Measurements from ENCODE around the gene LRP5.

Gene LRP5

DNA sequence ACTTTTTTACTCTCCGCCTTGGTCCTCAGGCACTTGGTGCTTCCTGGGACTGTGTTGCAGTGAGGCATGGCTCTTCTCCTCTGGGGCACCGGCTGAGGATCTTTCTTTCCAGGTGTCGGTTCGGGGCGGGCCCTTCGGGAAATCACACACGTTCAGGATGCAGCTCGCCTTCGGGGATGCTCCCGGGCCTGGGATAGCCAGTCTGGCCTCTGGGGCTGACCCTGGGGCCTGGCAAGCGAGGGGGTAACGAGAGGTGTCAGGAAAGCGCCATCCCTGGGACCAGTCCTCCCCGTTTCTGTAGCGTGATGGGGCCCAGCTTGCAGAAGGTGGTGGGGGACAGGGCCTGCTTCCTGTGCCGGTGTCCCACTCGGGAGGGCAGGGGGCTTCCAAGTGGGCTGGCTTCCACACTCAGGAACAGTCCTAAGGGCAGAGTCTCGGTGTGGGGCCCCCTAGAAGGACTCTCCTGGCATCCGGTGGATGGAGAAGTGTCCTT lies 53.6 kb downstream of the LRP5 start:
- H3K36me3 ChIP-seq (ENCODE audit: control insufficient read depth in 1 of 2, insufficient read depth in 2 of 2, low read depth in 1 of 2, low read length in 2 of 2) = peaks cover 10 to 49% of the 10 kb centered on the region in 2 experiments
- H3K14ac ChIP-seq (ENCODE audit: low read length in 2 of 2) = no peak overlapping the region
- H2BK5ac ChIP-seq (ENCODE audit: low read depth, low read length, poor library complexity, severe bottlenecking) = no peak overlapping the region
- peaks cover 16% of the 10 kb centered on the region for H3K4me1 ChIP-seq (ENCODE audit: control insufficient read depth, insufficient read depth, low read depth, low read length)
- no peaks in the 10 kb centered on the region for H3K27me3 ChIP-seq (ENCODE audit: control insufficient read depth in 1 of 2, insufficient read depth in 1 of 2, low read length in 2 of 2)
- no peak overlapping the region for H2BK15ac ChIP-seq (ENCODE audit: low read depth, poor library complexity, severe bottlenecking)
- WGBS = 95% methylated on average over 19 of the region's 19 CpGs
- no peak overlapping the region for H2AK5ac ChIP-seq (ENCODE audit: low read length, severe bottlenecking)
- H3K4me3 ChIP-seq (ENCODE audit: insufficient read depth in 1 of 2, low read depth in 1 of 2, low read length in 2 of 2) = no peak overlapping the region
- no peak overlapping the region for H2AFZ ChIP-seq (ENCODE audit: low read depth, low read length)
- H3K4me2 ChIP-seq (ENCODE audit: low read length, poor library complexity, severe bottlenecking) = no peak overlapping the region
- DNase-seq = no peak
- H2BK120ac ChIP-seq (ENCODE audit: low read depth, low read length) = no peak overlapping the region
- H3K4ac ChIP-seq (ENCODE audit: low read depth in 1 of 2, low read length in 2 of 2) = no peak overlapping the region
- no peak overlapping the region for H4K8ac ChIP-seq (ENCODE audit: low read length)
- no peak overlapping the region for H2BK12ac ChIP-seq (ENCODE audit: low read length in 2 of 2)
- no peak overlapping the region for H3K27ac ChIP-seq (ENCODE audit: low read length, poor library complexity, severe bottlenecking)
- H3K23ac ChIP-seq (ENCODE audit: low read length in 2 of 2) = no peak overlapping the region
- peaks cover 4% of the 10 kb centered on the region for H3K9me3 ChIP-seq (ENCODE audit: control insufficient read depth, low read length)
- no peak overlapping the region for H3K18ac ChIP-seq (ENCODE audit: low read depth in 1 of 2, low read length in 2 of 2)
- H3K9ac ChIP-seq (ENCODE audit: low read length) = no peak overlapping the region
- no peak overlapping the region for H4K91ac ChIP-seq (ENCODE audit: low read length)
- peaks cover 17% of the 10 kb centered on the region for H3K79me1 ChIP-seq (replicated peaks; ENCODE audit: low read length, poor library complexity, severe bottlenecking)

DNA sequence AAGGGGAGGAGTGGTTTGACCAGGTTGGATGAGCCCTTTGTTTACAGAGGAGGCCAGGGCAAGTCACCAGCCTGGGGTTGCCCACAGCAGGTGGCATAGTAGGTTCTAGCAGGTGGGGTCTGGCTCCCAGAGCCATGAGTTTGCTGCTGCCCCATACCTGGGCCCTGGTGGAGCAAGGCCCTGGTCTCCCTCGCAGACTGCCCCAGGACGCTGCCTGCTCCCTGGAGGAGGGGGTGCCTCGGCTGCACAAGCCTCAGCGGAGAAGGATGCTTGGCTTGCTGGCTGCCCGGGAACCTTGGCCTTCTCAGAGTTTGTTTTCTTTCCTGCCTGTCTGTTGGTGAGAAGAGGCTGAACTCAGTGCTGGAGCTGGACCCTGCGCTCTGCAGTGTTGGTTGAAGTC lies 54.9 kb downstream of the LRP5 start:
- no peak overlapping the region for H2BK120ac ChIP-seq (ENCODE audit: low read depth, low read length)
- no peak overlapping the region for H3K18ac ChIP-seq (ENCODE audit: low read depth in 1 of 2, low read length in 2 of 2)
- H3K36me3 ChIP-seq (ENCODE audit: control insufficient read depth in 1 of 2, insufficient read depth in 2 of 2, low read depth in 1 of 2, low read length in 2 of 2) = peaks cover 10 to 49% of the 10 kb centered on the region in 2 experiments
- WGBS = 97% methylated on average over 6 of the region's 6 CpGs
- H4K8ac ChIP-seq (ENCODE audit: low read length) = no peak overlapping the region
- H2BK15ac ChIP-seq (ENCODE audit: low read depth, poor library complexity, severe bottlenecking) = no peak overlapping the region
- no peak overlapping the region for H3K4me2 ChIP-seq (ENCODE audit: low read length, poor library complexity, severe bottlenecking)
- DNase-seq = no peak
- H3K23ac ChIP-seq (ENCODE audit: low read length in 2 of 2) = no peak overlapping the region
- no peak overlapping the region for H3K14ac ChIP-seq (ENCODE audit: low read length in 2 of 2)
- no peak overlapping the region for H2BK12ac ChIP-seq (ENCODE audit: low read length in 2 of 2)
- no peak overlapping the region for H2AK5ac ChIP-seq (ENCODE audit: low read length, severe bottlenecking)
- no peak overlapping the region for H2BK5ac ChIP-seq (ENCODE audit: low read depth, low read length, poor library complexity, severe bottlenecking)
- no peak overlapping the region for H3K4ac ChIP-seq (ENCODE audit: low read depth in 1 of 2, low read length in 2 of 2)
- H3K27me3 ChIP-seq (ENCODE audit: control insufficient read depth in 1 of 2, insufficient read depth in 1 of 2, low read length in 2 of 2) = no peaks in the 10 kb centered on the region
- H4K91ac ChIP-seq (ENCODE audit: low read length) = no peak overlapping the region
- H3K4me1 ChIP-seq (ENCODE audit: control insufficient read depth, insufficient read depth, low read depth, low read length) = peaks cover 23% of the 10 kb centered on the region
- H3K27ac ChIP-seq (ENCODE audit: low read length, poor library complexity, severe bottlenecking) = no peak overlapping the region
- H3K79me1 ChIP-seq (replicated peaks; ENCODE audit: low read length, poor library complexity, severe bottlenecking) = peaks cover 16% of the 10 kb centered on the region
- no peak overlapping the region for H2AFZ ChIP-seq (ENCODE audit: low read depth, low read length)
- no peaks in the 10 kb centered on the region for H3K9me3 ChIP-seq (ENCODE audit: control insufficient read depth, low read length)
- no peak overlapping the region for H3K4me3 ChIP-seq (ENCODE audit: insufficient read depth in 1 of 2, low read depth in 1 of 2, low read length in 2 of 2)
- H3K9ac ChIP-seq (ENCODE audit: low read length) = no peak overlapping the region

GRCh38 chr11:68369756-68370155 lies 57.4 kb downstream of the LRP5 start:
- WGBS = 96% methylated on average over 8 of the region's 8 CpGs

DNA sequence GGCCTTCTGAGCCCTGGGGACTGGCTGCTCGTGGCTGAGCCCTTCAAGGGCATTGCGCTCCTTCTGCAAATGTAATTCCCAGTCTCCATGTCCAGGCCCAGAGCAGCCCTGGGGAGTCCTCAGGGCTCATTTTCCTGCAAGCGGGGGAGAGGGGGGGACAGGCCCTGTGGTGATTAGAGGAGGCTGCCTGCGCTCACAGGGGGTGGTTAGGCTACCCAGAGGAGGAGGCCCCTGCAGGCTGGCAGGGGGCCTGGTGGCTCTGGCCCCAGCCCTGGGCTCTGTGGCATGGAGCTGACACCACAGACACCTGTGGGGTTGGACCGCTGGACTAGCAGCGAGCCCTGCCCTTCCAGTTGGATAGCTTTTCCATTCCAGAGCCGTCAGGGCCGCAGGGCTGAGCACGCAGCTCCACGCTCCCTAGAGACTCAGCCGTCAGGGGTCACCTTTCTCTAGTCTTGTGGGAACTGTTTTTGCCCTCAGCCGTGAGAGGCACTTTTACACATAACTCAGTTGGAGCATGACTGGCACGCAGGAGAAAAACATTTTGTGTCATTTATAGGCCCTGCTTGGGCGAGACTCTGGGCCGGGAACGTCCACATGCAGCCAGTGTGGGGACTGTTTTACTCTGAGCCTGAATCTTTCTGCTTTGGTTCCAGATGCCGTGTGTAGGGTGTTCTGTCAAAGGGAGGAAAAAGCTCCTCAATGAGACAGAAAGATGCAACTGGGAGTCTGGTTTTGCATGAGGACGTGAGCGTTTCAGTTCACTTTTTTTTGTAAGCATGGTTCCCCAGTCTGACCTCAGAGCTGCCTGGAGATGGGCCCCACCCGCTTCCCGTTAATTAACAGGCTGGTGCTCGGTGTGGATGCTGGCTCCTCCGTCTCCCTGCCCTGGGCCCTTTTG lies 58.1 kb downstream of the LRP5 start:
- H2AFZ ChIP-seq (ENCODE audit: low read depth, low read length) = no peak overlapping the region
- H2BK12ac ChIP-seq (ENCODE audit: low read length in 2 of 2) = peak overlapping the region in 1 of 2 experiments; percentile 12
- no peak overlapping the region for H3K14ac ChIP-seq (ENCODE audit: low read length in 2 of 2)
- 74% methylated on average over 23 of the region's 23 CpGs for WGBS
- H2BK15ac ChIP-seq (ENCODE audit: low read depth, poor library complexity, severe bottlenecking) = peak overlapping the region; percentile 60
- no peaks in the 10 kb centered on the region for H3K9me3 ChIP-seq (ENCODE audit: control insufficient read depth, low read length)
- peaks cover 10 to 43% of the 10 kb centered on the region in 2 experiments for H3K36me3 ChIP-seq (ENCODE audit: control insufficient read depth in 1 of 2, insufficient read depth in 2 of 2, low read depth in 1 of 2, low read length in 2 of 2)
- H2BK5ac ChIP-seq (ENCODE audit: low read depth, low read length, poor library complexity, severe bottlenecking) = no peak overlapping the region
- no peaks in the 10 kb centered on the region for H3K27me3 ChIP-seq (ENCODE audit: control insufficient read depth in 1 of 2, insufficient read depth in 1 of 2, low read length in 2 of 2)
- peak overlapping the region; percentile 7 for H3K9ac ChIP-seq (ENCODE audit: low read length)
- no peak overlapping the region for H4K91ac ChIP-seq (ENCODE audit: low read length)
- no peak overlapping the region for H2BK120ac ChIP-seq (ENCODE audit: low read depth, low read length)
- H3K4me3 ChIP-seq (ENCODE audit: insufficient read depth in 1 of 2, low read depth in 1 of 2, low read length in 2 of 2) = no peak overlapping the region
- peaks cover 11% of the 10 kb centered on the region for H3K79me1 ChIP-seq (replicated peaks; ENCODE audit: low read length, poor library complexity, severe bottlenecking)
- H4K8ac ChIP-seq (ENCODE audit: low read length) = no peak overlapping the region
- peak overlapping the region; percentile 53 for H3K27ac ChIP-seq (ENCODE audit: low read length, poor library complexity, severe bottlenecking)
- no peak overlapping the region for H3K4me2 ChIP-seq (ENCODE audit: low read length, poor library complexity, severe bottlenecking)
- H2AK5ac ChIP-seq (ENCODE audit: low read length, severe bottlenecking) = no peak overlapping the region
- DNase-seq = peak; percentile 60
- H3K23ac ChIP-seq (ENCODE audit: low read length in 2 of 2) = peak overlapping the region in 1 of 2 experiments; percentile 14
- peaks cover 47% of the 10 kb centered on the region for H3K4me1 ChIP-seq (ENCODE audit: control insufficient read depth, insufficient read depth, low read depth, low read length)
- peak overlapping the region in 1 of 2 experiments; percentile 17 for H3K4ac ChIP-seq (ENCODE audit: low read depth in 1 of 2, low read length in 2 of 2)
- H3K18ac ChIP-seq (ENCODE audit: low read depth in 1 of 2, low read length in 2 of 2) = peak overlapping the region in 1 of 2 experiments; percentile 16

More at GRCh38 chr11:68369756-68370155, 57.4 kb downstream of the LRP5 start:
- no peak overlapping the region for H2AFZ ChIP-seq (ENCODE audit: low read depth, low read length)
- no peak overlapping the region for H2BK12ac ChIP-seq (ENCODE audit: low read length in 2 of 2)
- H2BK5ac ChIP-seq (ENCODE audit: low read depth, low read length, poor library complexity, severe bottlenecking) = no peak overlapping the region
- no peak for DNase-seq
- no peak overlapping the region for H4K8ac ChIP-seq (ENCODE audit: low read length)
- H3K4me3 ChIP-seq (ENCODE audit: insufficient read depth in 1 of 2, low read depth in 1 of 2, low read length in 2 of 2) = no peak overlapping the region
- no peak overlapping the region for H3K23ac ChIP-seq (ENCODE audit: low read length in 2 of 2)
- peaks cover 43% of the 10 kb centered on the region for H3K4me1 ChIP-seq (ENCODE audit: control insufficient read depth, insufficient read depth, low read depth, low read length)
- H3K4me2 ChIP-seq (ENCODE audit: low read length, poor library complexity, severe bottlenecking) = no peak overlapping the region
- H3K27me3 ChIP-seq (ENCODE audit: control insufficient read depth in 1 of 2, insufficient read depth in 1 of 2, low read length in 2 of 2) = no peaks in the 10 kb centered on the region
- peak overlapping the region; percentile 19 for H4K91ac ChIP-seq (ENCODE audit: low read length)
- no peak overlapping the region for H3K14ac ChIP-seq (ENCODE audit: low read length in 2 of 2)
- no peaks in the 10 kb centered on the region for H3K9me3 ChIP-seq (ENCODE audit: control insufficient read depth, low read length)
- H3K79me1 ChIP-seq (replicated peaks; ENCODE audit: low read length, poor library complexity, severe bottlenecking) = peaks cover 14% of the 10 kb centered on the region
- H2BK15ac ChIP-seq (ENCODE audit: low read depth, poor library complexity, severe bottlenecking) = no peak overlapping the region
- no peak overlapping the region for H3K9ac ChIP-seq (ENCODE audit: low read length)
- H3K4ac ChIP-seq (ENCODE audit: low read depth in 1 of 2, low read length in 2 of 2) = peak overlapping the region in 1 of 2 experiments; percentile 17
- no peak overlapping the region for H3K18ac ChIP-seq (ENCODE audit: low read depth in 1 of 2, low read length in 2 of 2)
- no peak overlapping the region for H2BK120ac ChIP-seq (ENCODE audit: low read depth, low read length)
- peaks cover 10 to 40% of the 10 kb centered on the region in 2 experiments for H3K36me3 ChIP-seq (ENCODE audit: control insufficient read depth in 1 of 2, insufficient read depth in 2 of 2, low read depth in 1 of 2, low read length in 2 of 2)
- no peak overlapping the region for H2AK5ac ChIP-seq (ENCODE audit: low read length, severe bottlenecking)
- H3K27ac ChIP-seq (ENCODE audit: low read length, poor library complexity, severe bottlenecking) = no peak overlapping the region
